Measurements from ENCODE around the gene LTBP3. TPM values are rescaled to one million over a fixed set of nuclear protein-coding genes. Genes with fewer than 3 reads are reported as not detected.

Gene LTBP3
- total RNA-seq, 1 experiment from 2014 or later = 22.9 TPM

DNA sequence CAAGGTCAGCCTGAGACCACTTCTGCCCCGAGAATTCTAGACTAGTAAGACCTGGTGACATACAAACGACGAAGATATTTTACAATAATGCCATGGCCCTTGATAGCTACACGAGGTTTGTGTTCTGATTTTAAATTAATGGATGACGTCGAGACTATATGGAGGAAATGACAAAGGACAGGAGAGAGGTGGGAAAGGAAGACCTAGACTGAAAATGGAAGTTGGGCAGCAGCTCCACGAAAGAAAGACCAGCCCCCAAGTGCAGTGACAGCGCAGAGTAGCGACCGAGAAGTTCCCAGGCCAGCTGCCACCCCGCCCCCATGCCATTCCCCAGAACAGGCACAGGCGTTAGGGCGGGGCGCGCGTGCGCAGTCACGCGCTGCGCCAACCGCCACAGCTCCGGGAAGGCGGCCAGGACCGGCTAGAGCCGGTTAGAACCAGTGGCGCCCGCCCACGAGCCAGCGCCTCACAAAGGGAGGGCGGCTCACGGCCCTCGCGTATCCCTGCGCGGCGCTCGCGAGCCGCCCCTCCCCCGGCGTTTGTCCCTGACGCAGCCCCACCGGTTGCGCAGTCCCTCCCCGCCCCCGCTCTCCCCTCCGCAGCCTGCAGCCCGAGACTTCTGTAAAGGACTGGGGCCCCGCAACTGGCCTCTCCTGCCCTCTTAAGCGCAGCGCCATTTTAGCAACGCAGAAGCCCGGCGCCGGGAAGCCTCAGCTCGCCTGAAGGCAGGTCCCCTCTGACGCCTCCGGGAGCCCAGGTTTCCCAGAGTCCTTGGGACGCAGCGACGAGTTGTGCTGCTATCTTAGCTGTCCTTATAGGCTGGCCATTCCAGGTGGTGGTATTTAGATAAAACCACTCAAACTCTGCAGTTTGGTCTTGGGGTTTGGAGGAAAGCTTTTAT, 60.8 kb downstream of the LTBP3 start:
- peaks cover 10% of the 10 kb centered on the region; the same call in 1 of the 2 replicates for H3K27me3 ChIP-seq (replicated peaks)
- peak overlapping the region; percentile 59 for H3K4me3 ChIP-seq
- peak; percentile 100 for DNase-seq (ENCODE audit: low read depth in 1 of 2, low spot score in 2 of 2)
- peaks cover 52% of the 10 kb centered on the region for H3K4me1 ChIP-seq (replicated peaks)
- H3K27ac ChIP-seq = peak overlapping the region; percentile 98
- H3K9me3 ChIP-seq (replicated peaks) = no peaks in the 10 kb centered on the region
- peaks cover 34% of the 10 kb centered on the region for H3K36me3 ChIP-seq

DNA sequence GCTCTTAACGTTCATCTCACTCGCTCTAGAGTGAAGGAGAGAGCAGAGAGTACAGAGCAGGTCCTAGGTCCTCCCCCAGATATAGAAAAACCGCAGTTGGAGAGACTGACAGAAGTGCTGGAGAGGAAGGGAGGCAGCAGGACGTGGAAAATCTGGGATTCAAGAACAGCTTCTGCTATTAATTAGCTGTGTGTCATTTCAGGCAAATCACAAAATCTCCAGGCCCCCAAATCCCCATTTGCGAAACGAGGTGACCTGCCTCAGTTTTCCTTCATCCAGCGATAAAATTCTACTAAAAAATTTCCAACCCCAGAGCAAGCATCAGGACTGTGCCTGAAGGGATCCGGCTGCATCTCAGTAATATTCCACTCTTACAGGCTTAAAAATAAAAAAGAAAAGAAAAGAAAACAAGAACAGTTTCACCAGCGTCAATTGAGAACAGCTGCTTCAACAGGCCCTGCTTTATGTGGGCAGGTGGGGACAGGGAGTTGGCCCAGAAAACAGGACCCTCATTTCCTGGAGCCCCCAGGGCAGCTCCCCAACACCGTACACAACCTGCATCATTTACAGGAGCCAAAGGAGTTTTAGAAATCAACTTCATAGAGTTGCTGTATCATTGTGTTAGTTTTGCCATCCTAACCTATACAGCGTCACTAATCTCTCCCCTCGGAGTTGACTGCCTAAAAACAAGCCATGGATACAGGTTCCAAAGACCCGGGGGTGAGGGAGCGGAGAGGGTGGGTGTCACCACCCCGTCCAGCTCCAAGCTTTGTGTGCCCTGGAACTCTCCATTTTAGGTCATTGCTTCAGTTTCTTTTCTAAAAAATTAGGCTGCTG, 61.6 kb downstream of the LTBP3 start:
- peaks cover 6% of the 10 kb centered on the region; the same call in 1 of the 2 replicates for H3K27me3 ChIP-seq (replicated peaks)
- peak overlapping the region; percentile 88 for H3K27ac ChIP-seq
- H3K9me3 ChIP-seq (replicated peaks) = no peaks in the 10 kb centered on the region
- peak overlapping the region; percentile 7 for H3K4me3 ChIP-seq
- H3K4me1 ChIP-seq (replicated peaks) = peaks cover 61% of the 10 kb centered on the region
- peaks cover 26% of the 10 kb centered on the region for H3K36me3 ChIP-seq
- DNase-seq (ENCODE audit: low read depth in 1 of 2, low spot score in 2 of 2) = peak in 1 of 2 experiments; percentile 75

DNA sequence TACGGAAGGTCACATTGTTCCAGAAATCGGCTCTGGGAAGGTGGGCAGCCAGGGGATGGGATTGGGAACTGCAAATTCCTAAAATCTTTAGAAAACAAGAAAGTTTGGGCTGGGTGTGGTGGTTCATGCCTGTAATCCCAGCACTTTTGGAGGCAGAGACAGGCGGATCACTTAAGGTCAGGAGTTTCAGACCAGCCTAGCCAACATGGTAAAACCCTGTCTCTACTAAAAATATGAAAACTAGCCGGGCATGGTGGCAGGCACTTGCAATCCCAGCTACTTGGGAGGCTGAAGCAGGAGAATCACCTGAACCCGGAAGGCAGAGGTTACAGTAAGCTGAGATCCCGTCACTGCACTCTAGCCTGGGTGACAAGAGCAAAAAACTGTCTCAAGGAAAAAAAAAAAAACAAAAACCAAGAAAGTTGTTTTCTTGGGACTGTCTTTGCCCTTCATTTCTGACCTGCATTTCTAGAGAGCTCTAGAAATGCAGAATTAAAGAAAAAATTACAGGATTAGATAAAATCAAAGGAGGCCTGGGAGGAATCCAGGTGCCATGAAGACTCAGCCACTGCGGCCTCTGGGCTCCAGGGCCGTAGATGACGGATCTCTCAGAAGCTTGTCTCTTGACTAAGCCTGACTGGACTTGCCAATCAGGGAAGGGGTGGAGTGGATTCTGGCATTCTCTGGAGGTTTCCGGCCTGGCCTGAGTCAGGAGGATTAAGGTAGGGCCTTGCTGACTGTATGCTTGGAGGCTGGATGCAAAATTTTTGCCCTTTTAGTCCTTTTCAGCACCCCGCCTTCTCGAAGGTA, 64.6 kb downstream of the LTBP3 start:
- DNase-seq (ENCODE audit: low read depth in 1 of 2, low spot score in 2 of 2) = peak; percentile 84 to 95
- Histone ChIP-seq H3K27me3 (replicated peaks) (no peaks in the 10 kb centered on the region), H3K4me1 (replicated peaks) (peaks cover 88% of the 10 kb centered on the region), H3K36me3 (no peaks in the 10 kb centered on the region), H3K4me3 (no peak overlapping the region), H3K9me3 (replicated peaks) (no peaks in the 10 kb centered on the region), H3K27ac (peak overlapping the region; percentile 92)

DNA sequence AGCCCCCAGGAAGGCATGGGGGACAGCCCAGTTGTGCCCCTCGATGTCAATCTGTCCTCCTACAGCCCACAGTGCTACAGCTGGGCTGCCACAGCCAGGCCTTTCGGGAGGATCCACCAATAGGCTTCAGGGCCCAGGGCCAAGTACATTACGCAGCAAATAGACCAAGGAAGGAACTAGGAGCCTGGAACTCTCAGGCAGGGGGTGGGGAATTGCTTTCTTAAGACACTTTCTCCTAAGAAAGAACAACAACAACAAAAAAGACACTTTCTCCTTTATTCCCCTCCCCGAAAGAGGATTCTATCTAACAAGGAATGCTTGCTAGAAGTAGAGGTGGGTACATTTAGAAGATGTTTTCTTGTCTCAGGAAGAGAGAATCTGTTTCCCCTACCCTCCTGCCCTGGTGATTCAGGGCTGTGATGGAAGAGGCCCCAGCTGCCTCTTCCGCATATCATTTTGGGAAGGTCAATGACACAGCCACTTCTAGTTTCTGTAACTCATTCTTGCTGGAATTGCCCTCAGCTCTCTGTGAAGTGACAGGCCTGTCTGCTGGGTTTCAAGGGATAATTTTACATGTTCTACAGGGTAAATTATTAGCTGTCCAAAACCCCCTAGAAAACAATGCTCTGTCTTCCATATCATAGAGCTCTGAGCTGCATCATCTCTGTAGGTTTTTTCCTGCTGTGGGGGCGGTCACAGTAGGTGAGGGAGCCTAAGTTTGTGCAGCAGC, 65.4 kb downstream of the LTBP3 start:
- Histone ChIP-seq H3K4me1 (replicated peaks) (peaks cover 88% of the 10 kb centered on the region), H3K27ac (peak overlapping the region; percentile 92), H3K4me3 (no peak overlapping the region), H3K27me3 (replicated peaks) (no peaks in the 10 kb centered on the region), H3K9me3 (replicated peaks) (no peaks in the 10 kb centered on the region), H3K36me3 (no peaks in the 10 kb centered on the region)
- DNase-seq (ENCODE audit: low read depth in 1 of 2, low spot score in 2 of 2) = peak; percentile 82 to 92

DNA sequence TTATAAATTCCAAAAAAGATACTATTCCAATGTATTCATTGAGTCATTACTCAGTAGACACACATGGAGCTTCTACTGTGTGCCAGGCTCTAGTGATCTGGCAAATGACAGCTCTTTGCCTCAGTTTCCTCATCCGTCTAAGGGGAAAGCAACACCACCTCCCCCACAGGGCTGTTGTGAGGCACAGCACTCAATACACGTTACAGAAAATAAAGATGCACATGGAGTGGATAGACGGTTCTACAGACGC, 65.8 kb downstream of the LTBP3 start:
- no peak for DNase-seq (ENCODE audit: low read depth in 1 of 2, low spot score in 2 of 2)
- H3K4me3 ChIP-seq = no peak overlapping the region
- peaks cover 91% of the 10 kb centered on the region for H3K4me1 ChIP-seq (replicated peaks)
- H3K36me3 ChIP-seq = no peaks in the 10 kb centered on the region
- no peaks in the 10 kb centered on the region for H3K9me3 ChIP-seq (replicated peaks)
- H3K27ac ChIP-seq = peak overlapping the region; percentile 92
- no peaks in the 10 kb centered on the region for H3K27me3 ChIP-seq (replicated peaks)

DNA sequence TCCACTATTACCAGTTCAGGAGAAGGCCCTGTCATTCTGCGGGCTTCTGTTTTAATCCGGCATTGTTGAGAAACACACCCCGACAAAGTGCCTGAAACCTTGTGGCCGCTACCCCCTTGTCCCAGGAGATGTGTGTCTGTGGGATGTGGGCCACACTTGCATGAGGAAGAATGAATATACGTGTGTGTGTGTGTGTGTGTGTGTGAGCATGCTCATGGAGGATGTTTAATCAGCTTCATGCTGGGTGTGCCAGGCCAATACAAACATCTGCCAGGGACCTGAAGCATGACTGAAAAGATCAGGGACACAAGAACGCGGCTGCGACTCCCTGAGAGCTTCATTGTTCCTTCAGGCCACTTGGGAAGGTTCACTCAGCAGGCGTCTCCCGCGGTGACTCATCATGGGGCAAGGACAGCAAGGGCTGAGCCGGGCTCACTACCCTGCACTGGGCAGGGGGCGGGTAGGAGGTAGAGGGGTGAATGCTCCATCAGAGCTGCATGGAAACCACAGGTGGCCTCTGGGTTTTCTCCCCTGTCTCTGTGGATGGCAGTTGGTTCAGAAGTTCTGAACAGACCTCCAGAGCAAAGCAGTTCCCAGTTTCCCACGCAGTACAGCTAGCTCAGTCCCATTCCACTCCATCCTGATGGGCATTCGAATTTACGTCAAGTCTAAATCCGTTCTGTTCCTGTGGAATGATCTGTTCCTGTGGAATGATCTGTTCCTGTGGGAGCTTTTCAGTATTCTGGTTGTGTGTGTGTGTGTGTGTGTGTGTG, 66.4 kb downstream of the LTBP3 start:
- Histone ChIP-seq H3K27ac (peak overlapping the region; percentile 92), H3K4me3 (no peak overlapping the region), H3K36me3 (no peaks in the 10 kb centered on the region), H3K9me3 (replicated peaks) (no peaks in the 10 kb centered on the region), H3K27me3 (replicated peaks) (no peaks in the 10 kb centered on the region), H3K4me1 (replicated peaks) (peaks cover 92% of the 10 kb centered on the region)
- peak; percentile 97 to 99 for DNase-seq (ENCODE audit: low read depth in 1 of 2, low spot score in 2 of 2)

DNA sequence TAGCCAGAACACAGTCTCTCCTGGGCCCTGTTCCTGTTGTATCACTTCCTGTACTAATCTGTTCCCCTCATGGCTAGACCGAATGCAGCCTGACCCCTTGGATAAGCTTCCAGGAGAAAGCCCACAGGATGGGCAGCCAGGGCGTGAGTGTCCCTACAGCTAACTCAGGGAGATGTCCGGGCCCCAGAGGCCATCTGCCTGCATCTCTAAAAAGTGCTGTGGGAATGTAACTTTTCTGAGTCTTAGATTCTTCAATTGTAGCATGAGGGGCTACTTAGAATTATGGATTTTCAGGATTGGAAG, 67.0 kb downstream of the LTBP3 start:
- no peaks in the 10 kb centered on the region for H3K36me3 ChIP-seq
- peaks cover 88% of the 10 kb centered on the region for H3K4me1 ChIP-seq (replicated peaks)
- H3K4me3 ChIP-seq = no peak overlapping the region
- no peaks in the 10 kb centered on the region for H3K27me3 ChIP-seq (replicated peaks)
- no peaks in the 10 kb centered on the region for H3K9me3 ChIP-seq (replicated peaks)
- H3K27ac ChIP-seq = peak overlapping the region; percentile 92
- no peak for DNase-seq (ENCODE audit: low read depth in 1 of 2, low spot score in 2 of 2)

DNA sequence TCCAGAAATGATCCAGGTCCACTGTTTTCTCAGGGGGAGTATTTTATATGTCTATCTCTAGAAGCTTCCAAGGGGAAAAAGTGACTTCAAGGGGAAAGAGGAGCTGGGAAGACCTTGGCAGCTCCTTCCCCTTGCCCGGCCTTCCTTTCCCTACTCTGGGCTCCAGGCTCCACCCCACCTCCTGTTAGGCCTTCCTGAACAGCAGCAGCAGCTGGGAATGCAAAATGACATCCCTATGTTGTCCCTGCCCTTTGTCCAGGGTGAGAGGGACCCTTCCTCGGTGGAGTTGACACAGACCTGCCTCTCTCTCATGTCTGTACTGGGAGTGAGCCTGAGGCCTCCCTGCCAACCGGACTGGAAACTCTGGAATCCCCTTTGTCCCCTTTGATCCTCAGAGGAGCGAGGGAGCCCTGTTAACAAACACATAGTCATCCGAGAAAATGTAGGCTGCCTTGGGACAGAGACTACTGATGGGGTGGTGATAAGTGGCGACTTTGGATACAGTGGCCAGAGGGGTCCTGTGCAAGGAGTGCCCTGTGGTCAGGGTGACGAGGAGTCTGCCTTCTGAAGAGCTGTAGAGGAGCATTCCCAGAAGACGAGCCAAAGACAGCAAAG, 68.3 kb downstream of the LTBP3 start:
- H3K4me3 ChIP-seq = no peak overlapping the region
- peak overlapping the region; percentile 92 for H3K27ac ChIP-seq
- H3K36me3 ChIP-seq = no peaks in the 10 kb centered on the region
- H3K9me3 ChIP-seq (replicated peaks) = no peaks in the 10 kb centered on the region
- H3K4me1 ChIP-seq (replicated peaks) = peaks cover 93% of the 10 kb centered on the region
- no peak for DNase-seq (ENCODE audit: low read depth in 1 of 2, low spot score in 2 of 2)
- H3K27me3 ChIP-seq (replicated peaks) = no peaks in the 10 kb centered on the region

DNA sequence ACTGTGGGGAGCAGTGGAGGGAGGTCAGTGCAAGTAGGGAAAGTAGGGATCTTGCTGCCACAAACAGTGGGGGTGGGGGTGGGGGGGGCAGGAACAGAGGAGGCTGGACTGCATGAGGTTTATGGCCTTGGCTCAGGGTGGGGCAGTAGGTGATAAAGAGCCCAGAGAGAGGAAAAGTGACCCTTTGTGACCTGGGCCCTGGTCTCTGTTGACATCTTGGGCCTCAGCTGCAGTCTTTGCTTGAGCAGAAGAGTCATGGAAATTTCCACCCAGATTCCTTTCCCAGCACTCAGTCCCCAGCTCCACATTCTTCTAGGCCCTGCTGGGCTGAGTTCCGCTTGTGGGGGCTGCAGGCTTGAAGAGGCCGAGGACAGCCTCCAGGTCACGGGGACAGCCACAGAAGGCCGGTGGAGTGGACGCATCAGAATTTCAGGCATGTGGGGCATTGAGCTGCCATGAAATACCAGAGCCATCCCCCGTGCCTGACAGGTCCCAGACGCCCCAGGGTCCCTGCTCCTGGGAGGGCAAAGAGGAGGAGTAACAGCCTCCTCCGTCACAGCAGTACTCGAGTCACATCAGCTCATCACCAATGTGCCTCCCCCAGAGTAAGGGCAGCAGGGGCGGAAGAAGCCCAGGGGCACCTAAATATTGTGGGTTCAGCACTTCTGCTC, 69.0 kb downstream of the LTBP3 start:
- Histone ChIP-seq H3K4me3 (no peak overlapping the region), H3K36me3 (no peaks in the 10 kb centered on the region), H3K9me3 (replicated peaks) (no peaks in the 10 kb centered on the region), H3K27me3 (replicated peaks) (no peaks in the 10 kb centered on the region), H3K4me1 (replicated peaks) (peaks cover 86% of the 10 kb centered on the region), H3K27ac (peak overlapping the region; percentile 92)
- DNase-seq (ENCODE audit: low read depth in 1 of 2, low spot score in 2 of 2) = peak; percentile 99 to 100

All from SJSA1 (cell line).